HG03045 (cell line): ENCODE measurements around the gene ARHGAP12.

Source experiments
- ATAC-seq: cut with Tn5 transposase; IDR thresholded peaks from one replicate; pipeline ENCODE4 v1.9.1; 2021; ENCODE audit warnings: mild to moderate bottlenecking, moderate library complexity; ENCODE audit not compliant: unreplicated experiment

ARHGAP12 gene

GRCh38 chr10:31886885-31887284 is 41.7 kb downstream of the ARHGAP12 start:
- no peak for ATAC-seq

GRCh38 chr10:31885971-31886370 is 42.7 kb downstream of the ARHGAP12 start:
- no peak for ATAC-seq

- ATAC-seq = no peak
Observed at GRCh38 chr10:31884386-31884785, 44.2 kb downstream of the ARHGAP12 start.

- no peak for ATAC-seq
Observed at GRCh38 chr10:31883397-31883796, 45.2 kb downstream of the ARHGAP12 start.

- no peak for ATAC-seq
Observed at GRCh38 chr10:31878486-31878885, 50.1 kb downstream of the ARHGAP12 start.

- ATAC-seq = no peak
Observed at GRCh38 chr10:31876652-31877352, 51.8 kb downstream of the ARHGAP12 start.

GRCh38 chr10:31875608-31876007 is 53.0 kb downstream of the ARHGAP12 start:
- ATAC-seq = no peak

- ATAC-seq = no peak
Observed at GRCh38 chr10:31873724-31874123, 54.9 kb downstream of the ARHGAP12 start.

- no peak for ATAC-seq
Observed at GRCh38 chr10:31871266-31872065, 57.2 kb downstream of the ARHGAP12 start.

- ATAC-seq = no peak
Observed at GRCh38 chr10:31867646-31868045, 61.0 kb downstream of the ARHGAP12 start.

- no peak for ATAC-seq
Observed at GRCh38 chr10:31866118-31866670, 62.4 kb downstream of the ARHGAP12 start.

GRCh38 chr10:31864834-31865518 is 63.7 kb downstream of the ARHGAP12 start:
- no peak for ATAC-seq

- ATAC-seq = no peak
Observed at GRCh38 chr10:31855033-31855432, 73.6 kb downstream of the ARHGAP12 start.

GRCh38 chr10:31853629-31854028 is 75.0 kb downstream of the ARHGAP12 start:
- no peak for ATAC-seq

GRCh38 chr10:31851216-31851615 is 77.4 kb downstream of the ARHGAP12 start:
- ATAC-seq = no peak

GRCh38 chr10:31847515-31847914 is 81.1 kb downstream of the ARHGAP12 start:
- ATAC-seq = no peak

GRCh38 chr10:31838709-31839108 is 89.9 kb downstream of the ARHGAP12 start:
- ATAC-seq = no peak

- no peak for ATAC-seq
Observed at GRCh38 chr10:31838065-31838464, 90.6 kb downstream of the ARHGAP12 start.

GRCh38 chr10:31836569-31837406 is 91.8 kb downstream of the ARHGAP12 start:
- no peak for ATAC-seq

- ATAC-seq = no peak
Observed at GRCh38 chr10:31833753-31834152, 94.9 kb downstream of the ARHGAP12 start.

GRCh38 chr10:31832261-31832660 is 96.4 kb downstream of the ARHGAP12 start:
- no peak for ATAC-seq
